ENCODE data around the gene RAPGEF4.
A peak's percentile ranks its signal among the peaks of the same experiment; 100 is the strongest.

RAPGEF4 gene

DNA sequence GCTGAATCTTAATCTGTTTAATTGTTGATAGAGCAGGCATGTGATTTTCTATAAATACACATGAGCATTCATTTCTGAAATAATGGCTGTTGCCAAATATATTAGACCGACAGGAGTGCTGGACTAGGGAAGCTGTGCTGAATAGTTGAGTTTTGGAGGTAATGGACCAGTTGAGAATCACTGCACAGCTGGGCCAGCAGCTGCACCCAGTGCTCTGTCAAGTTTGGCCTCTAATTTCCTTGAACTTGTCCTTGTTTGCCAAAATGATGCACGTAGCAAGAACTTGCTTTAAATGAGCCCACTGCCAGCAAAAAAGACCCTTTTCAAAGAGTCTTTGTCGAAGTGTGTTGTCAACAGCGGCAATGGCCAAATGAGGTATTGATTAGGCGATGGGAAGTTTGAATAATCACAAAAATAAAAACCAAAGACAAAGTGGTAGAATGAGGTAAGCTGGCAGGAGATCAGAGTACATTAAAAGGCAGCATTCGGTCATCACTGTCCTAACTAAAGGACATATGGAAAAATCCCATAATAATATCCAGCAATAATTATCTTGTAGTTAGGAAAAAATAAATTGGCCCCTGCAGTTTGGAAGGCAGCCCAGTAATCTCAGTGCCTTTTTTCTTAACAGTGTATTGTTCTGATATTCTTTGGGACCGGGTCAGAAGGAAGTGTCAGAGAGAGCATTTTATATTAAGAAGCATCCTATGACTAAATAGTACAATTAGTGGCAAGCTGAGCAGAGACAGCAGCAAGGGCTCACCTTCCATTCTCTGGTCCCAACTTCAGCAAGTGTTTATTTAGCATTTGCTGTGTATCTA is 126.2 kb downstream of the RAPGEF4 start:
- no peak for DNase-seq (ENCODE audit: low spot score)

DNA sequence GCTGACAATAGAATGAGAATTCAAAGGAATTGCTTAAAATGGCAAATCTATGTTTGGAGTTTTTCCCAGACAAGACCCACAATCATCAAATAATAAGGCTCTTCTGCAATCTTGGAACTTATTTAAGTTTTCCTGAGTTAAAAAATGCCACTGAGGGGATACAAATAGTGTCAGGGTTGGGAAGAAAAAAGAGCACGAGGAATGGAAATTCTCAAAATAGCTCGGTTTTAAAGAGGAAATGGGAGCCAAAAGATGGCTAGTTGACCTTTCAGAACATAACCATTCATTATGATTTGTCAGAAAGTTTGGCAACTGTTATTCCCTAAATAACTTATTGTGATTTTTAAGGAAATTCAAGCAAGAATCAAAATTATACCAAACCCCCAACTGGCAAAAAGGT is 127.7 kb downstream of the RAPGEF4 start:
- no peak for DNase-seq (ENCODE audit: low spot score)

DNA sequence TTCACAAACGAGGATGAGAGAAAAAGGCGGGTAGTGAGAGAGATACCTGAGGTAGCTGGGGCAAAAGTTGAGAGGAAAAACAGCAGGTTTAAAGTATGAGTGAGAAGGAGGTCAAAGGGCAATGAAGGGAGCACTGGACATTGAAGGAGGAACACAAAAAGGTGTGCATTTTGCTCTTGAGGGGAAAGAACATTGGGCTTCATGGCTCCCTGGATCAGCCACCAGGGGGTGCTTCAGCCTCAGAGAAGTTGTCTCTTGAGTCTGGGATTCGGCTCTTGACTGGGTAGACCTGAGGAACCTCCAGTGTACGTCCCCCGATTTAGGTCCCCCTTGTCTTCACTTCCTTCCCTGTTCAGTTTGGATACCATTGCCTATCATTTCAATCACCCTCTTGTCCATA is 128.5 kb downstream of the RAPGEF4 start:
- peak; percentile 17 for DNase-seq (ENCODE audit: low spot score)

DNA sequence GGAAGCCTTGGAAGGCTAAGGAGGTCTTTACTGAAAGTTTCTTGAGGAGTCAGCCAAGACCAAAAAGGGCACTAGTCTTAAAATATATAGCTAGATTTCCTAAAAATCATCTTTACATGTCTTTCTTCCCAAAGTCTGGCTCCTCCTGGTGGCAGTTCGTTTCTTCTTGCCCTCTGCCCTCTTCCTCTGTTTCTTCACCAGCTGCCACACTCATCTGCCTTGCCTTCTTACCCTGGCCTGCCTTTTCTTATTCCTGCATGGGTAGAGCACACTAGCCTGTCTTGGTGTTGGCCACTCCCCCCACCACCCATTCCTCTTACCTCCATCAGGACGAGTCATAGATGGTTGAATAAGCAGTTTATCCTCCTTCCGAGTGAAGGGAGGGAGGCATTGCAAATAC is 129.8 kb downstream of the RAPGEF4 start:
- DNase-seq (ENCODE audit: low spot score) = no peak

DNA sequence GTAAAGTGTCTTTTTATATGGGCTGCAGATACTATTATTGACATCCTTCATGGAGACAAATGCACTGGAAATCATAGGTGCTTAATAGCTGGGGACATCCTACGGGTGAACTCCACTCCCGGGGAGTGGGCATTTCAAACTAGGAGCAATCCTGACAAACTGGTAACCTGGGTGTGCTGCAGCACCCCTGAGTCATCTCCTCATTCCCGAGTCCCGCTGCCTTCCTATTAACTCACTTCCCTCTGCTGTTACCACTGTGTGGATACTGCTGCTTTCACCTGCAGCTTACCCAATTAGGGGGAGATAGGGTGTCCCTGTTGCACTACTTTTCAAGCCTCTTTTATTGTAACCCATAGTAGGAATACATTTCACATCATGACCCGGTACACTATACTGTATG is 134.2 kb downstream of the RAPGEF4 start:
- no peak for DNase-seq (ENCODE audit: low spot score)

DNA sequence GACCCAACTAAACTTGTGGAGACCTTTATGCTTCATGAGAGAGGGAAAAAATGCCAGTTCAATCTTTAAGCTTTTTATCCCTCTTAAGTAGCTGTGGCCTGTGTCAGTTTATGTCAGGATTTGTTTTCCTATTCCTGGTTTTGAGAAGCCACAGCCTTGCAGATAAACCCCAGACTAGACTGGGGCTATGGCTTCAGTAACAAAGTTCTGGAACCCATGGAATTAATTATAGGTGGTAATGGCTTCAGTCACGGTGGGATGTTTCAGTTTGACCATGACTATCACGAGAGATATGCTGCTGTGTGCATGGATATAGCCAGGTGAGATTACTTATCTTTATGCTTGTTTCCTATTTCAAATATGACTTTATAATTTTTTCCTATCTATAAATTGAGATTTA is 134.8 kb downstream of the RAPGEF4 start:
- no peak for DNase-seq (ENCODE audit: low spot score)

DNA sequence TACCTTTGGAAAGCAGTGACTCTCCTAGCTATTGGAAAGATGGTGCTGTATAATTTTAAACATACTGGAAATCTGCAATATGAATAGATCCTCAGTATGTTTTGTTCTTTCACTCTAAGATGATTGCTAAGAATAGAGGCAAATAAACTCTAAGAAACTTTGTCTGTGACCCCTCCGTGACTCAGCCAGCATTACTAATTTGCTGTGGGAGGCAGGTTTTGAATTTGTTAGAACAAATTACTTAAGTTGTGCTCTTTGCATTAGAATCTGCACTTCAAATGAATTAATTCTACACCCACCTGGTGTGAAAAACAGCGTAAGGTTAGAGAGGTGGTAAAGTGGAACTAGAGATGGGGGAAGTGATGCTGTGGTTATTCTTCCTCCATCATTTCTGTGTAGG is 142.2 kb downstream of the RAPGEF4 start:
- DNase-seq (ENCODE audit: low spot score) = no peak

DNA sequence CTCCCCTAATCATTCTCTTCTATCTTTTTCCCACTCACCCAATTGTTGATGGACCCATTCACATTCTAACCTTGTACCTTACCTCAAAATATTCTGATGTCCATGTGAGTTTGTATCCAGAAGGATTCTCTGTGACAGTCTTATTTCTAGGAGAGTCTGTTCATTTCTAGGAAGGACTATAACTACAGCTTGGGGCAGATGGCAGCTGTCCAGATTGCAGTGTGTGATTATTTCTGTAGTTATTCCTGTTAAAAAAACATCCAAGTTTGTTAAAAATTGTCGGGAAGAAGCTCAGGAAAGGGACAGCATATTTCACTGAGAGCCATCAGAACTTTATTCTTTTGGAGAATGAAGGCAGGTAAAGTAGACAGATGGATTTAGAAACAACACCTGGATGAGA is 142.6 kb downstream of the RAPGEF4 start:
- no peak for DNase-seq (ENCODE audit: low spot score)

DNA sequence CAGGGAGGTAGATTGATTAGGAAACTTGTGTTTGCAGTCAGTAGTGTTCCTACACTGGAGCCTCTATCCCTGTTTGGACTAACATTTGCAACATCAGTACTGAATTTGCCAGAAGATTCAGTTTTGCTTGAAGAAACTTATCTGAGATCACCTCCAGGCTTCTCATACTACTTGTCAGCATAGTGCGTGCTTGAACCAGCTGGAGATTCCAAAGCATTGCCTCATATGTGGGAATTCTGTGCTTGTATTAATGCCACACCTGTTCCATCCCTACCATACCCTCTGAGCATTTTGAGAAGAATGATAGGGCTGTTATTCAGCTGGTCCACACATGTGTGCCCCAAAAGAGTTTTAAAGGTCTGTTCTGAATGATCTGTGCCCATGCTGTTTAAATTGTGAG is 148.7 kb downstream of the RAPGEF4 start:
- DNase-seq (ENCODE audit: low spot score) = no peak

DNA sequence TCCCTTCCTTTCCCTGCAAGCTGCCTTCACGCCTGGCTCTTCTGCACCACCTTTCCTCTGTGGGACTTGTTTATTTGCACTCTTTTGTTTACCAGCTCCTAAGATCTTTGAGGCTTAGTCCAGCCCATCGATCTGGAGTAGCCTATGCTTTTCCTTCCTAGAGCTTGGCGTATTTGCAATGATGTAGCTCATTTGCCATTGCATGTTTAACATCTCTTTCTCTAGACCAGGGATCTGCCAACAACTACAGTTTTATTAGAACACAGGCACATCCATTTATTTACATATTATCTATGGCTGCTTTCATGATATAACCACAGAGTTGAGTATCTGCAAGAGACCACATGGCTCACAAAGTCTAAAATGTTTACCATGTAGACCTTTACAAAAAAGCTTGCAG is 150.4 kb downstream of the RAPGEF4 start:
- DNase-seq (ENCODE audit: low spot score) = no peak

DNA sequence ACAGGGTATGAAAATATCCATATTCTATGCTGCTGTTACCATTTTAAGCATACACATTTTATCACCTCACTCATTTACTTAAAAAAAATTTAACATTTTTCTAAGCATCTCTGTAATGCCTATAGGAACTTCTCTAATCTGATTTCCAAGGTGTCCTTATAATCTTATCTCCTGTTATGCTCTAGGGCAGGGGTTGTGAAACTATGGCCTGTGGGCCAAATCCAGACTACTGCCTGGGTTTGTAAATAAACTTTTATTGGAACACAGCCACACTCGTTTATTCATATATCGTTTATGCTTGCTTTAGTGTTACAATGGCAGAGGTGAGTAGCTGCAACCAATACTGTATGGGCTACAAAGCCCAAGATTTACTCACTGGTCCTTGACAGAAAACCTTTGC is 151.6 kb downstream of the RAPGEF4 start:
- no peak for DNase-seq (ENCODE audit: low spot score)

DNA sequence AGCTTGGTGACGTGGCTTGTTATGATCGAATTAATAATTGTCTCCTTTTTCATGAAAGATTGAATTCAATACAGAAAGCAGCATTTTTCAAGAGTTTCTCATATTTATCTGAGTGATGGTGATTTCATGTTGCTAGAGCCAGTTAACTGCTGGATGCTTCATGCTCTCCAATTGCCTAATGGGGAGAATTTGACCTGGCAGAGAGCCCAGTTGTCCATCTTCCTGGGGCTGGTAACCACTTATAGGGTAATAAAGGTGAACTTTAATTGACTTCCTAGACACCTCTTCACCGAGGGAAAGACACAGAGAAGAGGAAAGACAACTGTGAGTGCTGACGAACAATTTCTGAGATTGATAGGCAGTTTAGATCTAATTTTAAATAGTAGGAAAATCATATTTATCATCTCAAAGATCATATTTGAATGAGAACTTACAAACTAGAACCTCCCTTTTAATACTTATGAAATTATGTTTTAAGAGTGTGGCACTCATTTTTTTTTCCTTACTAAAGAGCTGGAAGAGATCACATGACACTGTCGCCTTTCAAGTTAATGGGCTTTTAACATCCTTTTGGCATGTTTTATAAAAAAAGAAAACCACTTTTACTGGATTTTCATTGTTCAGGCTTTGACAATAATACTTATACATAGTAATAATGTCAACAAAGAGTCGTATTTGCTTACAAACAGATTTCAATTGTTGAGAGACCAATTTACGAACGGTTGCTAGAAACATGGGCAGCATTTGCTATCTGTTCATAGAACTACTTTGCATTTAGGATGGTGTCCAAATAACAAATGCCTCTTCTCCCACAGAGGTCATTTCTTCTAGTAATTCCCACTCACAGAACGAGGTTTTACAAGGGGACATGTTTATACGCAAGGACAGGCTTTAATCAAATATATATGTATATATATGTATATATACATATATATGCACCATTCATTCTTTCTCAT is 153.3 kb downstream of the RAPGEF4 start:
- no peak for DNase-seq (ENCODE audit: low spot score)

DNA sequence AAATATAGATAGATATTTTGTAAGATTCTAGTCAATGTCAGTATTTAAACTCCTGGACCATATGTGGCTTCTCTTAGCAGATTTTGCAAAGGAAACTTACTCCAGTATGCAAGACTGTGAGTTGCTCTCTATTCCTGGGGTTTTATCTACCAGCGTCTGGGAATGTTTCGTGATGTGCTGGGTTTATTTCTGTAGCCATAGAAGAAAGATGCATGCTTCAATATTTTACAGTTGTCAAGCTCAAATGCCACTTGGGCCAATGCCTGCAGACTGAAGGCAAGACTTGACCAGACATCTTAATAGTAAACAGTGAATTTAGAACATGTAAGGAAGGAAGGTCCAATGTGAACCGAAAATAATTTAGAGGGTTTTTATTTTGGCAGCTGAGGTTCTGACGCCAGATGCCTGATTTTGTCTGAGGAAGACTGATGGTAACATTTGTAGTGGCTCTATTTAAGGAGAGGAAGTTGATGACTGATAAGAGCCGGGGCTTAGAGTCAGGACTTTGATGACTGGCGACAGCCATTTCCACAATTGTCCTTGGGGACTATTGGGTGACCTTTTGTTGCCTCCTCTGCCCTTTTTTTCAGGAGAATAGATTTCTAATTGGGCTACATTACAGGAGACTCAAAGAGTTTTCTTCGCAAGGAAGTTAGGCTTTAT is 154.3 kb downstream of the RAPGEF4 start:
- DNase-seq (ENCODE audit: low spot score) = no peak

DNA sequence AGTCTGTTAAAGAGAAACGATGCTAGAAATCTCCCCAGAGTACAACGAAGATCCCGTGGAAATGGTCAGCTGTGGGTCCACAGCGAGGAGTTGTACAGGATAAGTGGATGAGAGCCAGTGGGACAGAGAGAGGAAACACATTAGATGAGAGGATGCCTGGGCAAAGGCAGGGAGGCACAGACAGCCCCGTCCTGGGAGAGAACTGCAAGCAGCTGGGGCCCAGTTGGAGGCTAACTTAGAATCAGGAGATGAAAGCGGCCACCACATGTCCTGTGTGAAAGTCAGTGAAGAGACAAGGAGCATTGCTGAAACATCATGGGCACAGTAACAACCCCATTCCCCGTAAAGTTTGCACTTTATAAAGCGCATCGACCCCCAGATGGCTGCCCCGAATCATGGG is 157.5 kb downstream of the RAPGEF4 start:
- no peak for DNase-seq (ENCODE audit: low spot score)

DNA sequence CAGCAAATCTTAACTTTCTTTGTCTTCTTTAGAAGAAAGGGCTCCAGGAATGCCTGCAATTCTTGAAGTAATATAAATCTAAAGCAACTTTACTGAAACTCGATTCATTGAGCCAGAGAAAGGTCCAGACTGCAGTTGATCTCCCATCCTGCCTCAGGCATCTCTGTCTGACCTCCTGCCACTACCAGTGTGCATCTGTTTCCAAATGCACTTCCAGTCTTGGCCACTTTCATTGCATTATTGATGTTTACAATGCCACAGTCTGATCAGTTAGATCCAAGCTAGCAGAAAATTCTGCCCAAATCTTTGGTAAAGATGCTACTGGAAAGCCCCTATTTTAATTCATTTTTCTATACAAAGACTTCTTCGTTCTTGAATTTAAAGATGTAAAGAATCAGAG is 158.0 kb downstream of the RAPGEF4 start:
- DNase-seq (ENCODE audit: low spot score) = no peak

DNA sequence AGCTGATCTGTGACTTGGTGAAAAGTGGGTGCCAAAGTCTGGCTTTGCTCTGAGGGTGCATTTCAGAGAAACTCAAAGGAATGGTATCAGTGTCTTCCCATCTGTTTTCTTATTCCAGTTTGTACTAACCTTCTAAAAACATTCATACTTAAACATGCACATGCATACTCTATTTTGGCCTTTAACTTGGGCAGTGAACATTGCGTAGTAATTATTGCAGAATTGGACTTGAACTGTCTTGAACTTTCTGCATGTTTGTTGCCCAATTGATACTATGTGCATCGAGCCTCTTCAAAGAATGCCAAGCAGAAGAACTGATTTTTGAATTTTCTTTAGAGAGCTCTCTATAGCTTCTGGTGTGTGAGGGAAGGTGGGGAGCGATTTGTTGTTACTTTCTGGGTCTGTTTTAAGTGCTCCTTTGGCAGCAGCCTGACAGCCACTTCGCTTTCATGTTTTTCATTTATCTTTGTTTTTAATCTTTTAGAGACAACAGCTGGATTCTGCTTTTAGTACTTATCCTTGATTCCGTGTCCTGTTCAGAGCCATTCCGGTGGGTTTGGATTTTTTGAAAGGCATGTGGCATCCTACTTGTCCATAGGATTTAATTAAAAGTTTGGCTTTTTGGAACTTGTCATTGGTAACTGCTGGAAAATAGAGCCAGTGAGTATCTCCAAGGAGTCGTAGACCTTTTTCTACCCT is 159.2 kb downstream of the RAPGEF4 start:
- DNase-seq (ENCODE audit: low spot score) = no peak

DNA sequence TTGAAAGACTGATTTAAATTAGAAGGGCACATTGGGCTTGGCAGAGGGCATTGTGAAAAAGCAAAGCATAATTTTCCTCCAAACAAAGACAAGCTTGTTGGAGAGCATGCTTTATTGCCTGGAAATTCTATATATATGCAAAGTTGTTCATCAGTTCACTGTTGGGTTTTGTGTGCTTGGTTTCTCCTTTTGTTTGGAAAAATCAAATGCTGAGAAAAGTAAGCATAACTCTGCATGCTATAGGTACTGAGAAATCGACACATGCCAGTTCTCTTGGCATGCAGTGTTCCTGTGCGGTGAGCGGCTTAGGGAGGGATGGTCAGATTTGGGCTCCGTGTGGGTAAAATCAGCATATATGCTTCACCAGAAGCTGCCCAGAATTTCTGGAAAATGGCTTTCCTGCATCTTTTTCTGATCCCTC is 161.0 kb downstream of the RAPGEF4 start:
- no peak for DNase-seq (ENCODE audit: low spot score)

DNA sequence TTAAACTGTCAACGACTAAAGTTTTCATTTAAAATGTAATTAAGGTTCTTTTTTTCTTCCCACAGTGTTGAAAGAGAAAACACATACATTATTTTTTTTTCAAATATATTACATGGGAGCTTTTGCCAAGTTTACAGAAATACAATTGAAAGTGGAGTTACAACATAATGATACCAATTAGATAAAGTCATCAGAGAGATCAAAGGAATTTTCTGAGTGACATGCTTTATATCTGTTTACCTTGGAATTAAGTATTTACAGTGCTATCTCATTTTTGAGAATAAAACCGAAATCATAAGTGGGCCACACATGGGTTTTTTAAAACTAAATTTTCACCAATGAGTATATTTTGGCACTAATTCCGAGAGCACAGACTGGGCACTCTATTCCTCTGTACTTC is 165.2 kb downstream of the RAPGEF4 start:
- DNase-seq (ENCODE audit: low spot score) = no peak

DNA sequence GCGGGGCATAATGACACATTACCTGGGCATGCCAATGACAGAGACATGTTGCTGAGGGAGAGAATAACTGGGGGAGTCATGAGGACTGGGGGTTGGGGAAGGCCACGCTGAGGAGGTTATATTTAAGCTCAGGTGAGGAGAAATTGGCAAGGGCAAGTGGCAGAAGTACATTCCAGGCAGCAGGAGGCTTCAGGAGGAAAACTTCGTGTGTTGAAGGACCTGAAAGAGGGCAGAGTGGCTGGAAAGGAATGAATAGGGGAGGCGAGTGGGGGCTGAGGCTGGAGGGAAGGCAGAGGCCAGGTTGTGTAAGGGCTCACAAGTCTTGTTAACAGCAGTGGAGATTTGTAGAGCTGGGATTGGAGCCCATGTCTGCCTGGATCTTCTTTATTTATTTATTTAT is 166.3 kb downstream of the RAPGEF4 start:
- no peak for DNase-seq (ENCODE audit: low spot score)

DNA sequence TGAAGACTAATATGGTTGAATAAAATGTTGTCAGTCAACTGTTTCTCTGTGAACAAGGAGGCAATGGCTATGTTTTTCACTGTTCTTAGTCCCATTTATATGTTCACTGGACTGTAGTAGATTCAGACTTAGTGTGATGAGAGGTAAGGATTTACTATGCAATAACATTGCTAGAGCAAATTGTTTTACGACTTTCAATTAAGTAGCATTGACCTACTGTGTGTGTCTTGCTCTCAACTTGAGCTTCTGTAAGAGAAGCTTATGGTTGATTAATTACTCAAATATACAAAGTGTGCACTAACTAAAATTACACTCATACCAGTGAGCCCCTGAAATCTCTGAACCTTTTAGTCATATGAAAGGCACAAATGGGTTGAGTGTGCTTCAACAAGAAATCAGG is 168.6 kb downstream of the RAPGEF4 start:
- DNase-seq (ENCODE audit: low spot score) = no peak

DNA sequence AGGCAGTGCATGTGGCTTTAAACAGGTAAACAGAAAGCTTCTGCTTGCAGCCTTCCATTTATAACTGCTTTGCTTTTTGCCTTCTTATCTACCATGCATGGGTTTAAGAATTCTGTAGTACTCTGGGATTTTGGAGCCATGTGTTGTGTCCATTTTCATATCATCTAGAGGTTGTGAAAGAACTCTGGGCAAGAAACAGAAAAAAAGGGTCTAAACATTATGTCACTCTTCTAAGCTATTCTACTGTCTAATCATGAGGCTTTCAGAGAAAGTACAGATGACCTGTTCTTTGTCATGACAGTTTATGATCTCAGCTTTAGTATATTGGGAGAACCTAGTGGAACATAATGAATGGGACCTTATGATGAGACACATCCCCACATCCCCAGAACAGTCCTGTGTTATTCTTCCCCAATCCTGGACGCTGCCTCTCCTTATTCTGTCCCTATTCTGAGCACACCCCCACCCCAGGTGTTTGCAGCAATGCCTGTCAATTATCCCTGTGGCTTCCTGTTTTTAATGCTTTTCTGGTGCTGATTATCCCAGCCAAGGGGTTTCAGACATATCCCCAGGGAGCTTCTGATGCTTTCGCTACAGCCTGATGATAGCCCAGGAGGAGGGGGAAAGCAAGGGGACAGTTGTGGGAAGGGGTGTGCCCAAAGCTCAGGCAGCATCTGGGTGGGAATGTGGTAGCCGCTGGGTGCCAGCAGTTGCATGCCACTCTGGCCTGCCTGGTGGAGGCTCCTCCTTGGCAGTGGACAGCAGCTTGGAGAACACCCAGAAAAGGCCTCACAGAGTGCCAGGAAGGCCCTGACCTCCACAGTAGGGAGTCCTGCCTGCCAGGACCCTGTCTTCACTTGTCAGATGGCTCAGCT is 170.5 kb downstream of the RAPGEF4 start:
- DNase-seq (ENCODE audit: low spot score) = no peak
